ENCODE results near the gene FZD10.

Gene FZD10

GRCh38 chr12:130151846-130152245, 10.4 kb upstream of the FZD10 start:
- TF ChIP-seq CTCF (IDR thresholded peaks at IDR 0.05; ENCODE audit: unreplicated experiment in 3 of 3), result no peak
- H3K36me3 Mint-ChIP-seq (ENCODE audit: low read depth), result peaks cover 19% of the 10 kb centered on the region
- peaks cover 52% of the 10 kb centered on the region for H3K27me3 Mint-ChIP-seq (ENCODE audit: low read depth)
- H3K4me1 Mint-ChIP-seq, result peaks cover 5% of the 10 kb centered on the region
- no peak overlapping the region for H3K27ac Mint-ChIP-seq
- no peaks in the 10 kb centered on the region for H3K9me3 Mint-ChIP-seq
- H3K4me3 Mint-ChIP-seq, result no peak overlapping the region

- no peak for TF ChIP-seq CTCF (IDR thresholded peaks at IDR 0.05; ENCODE audit: unreplicated experiment in 3 of 3)
- Mint-ChIP-seq H3K27me3 (ENCODE audit: low read depth) (peaks cover 48% of the 10 kb centered on the region), H3K4me3 (no peak overlapping the region), H3K9me3 (no peaks in the 10 kb centered on the region), H3K4me1 (peaks cover 5% of the 10 kb centered on the region), H3K27ac (no peak overlapping the region), H3K36me3 (ENCODE audit: low read depth) (peaks cover 19% of the 10 kb centered on the region)
Observed at GRCh38 chr12:130152386-130152785, 9.9 kb upstream of the FZD10 start.

GRCh38 chr12:130153803-130154202, 8.5 kb upstream of the FZD10 start:
- H3K27ac Mint-ChIP-seq, result no peak overlapping the region
- H3K27me3 Mint-ChIP-seq (ENCODE audit: low read depth), result peaks cover 41% of the 10 kb centered on the region
- H3K36me3 Mint-ChIP-seq (ENCODE audit: low read depth), result peaks cover 19% of the 10 kb centered on the region
- H3K4me3 Mint-ChIP-seq, result no peak overlapping the region
- H3K4me1 Mint-ChIP-seq, result peaks cover 11% of the 10 kb centered on the region
- no peak for TF ChIP-seq CTCF (IDR thresholded peaks at IDR 0.05; ENCODE audit: unreplicated experiment in 3 of 3)
- no peaks in the 10 kb centered on the region for H3K9me3 Mint-ChIP-seq

- Mint-ChIP-seq H3K4me3 (no peak overlapping the region), H3K4me1 (peaks cover 11% of the 10 kb centered on the region), H3K27ac (no peak overlapping the region), H3K9me3 (no peaks in the 10 kb centered on the region), H3K36me3 (ENCODE audit: low read depth) (peaks cover 19% of the 10 kb centered on the region), H3K27me3 (ENCODE audit: low read depth) (peaks cover 38% of the 10 kb centered on the region)
- no peak for TF ChIP-seq CTCF (IDR thresholded peaks at IDR 0.05; ENCODE audit: unreplicated experiment in 3 of 3)
Observed at GRCh38 chr12:130154276-130155070, 7.8 kb upstream of the FZD10 start.

GRCh38 chr12:130155416-130156073, 6.7 kb upstream of the FZD10 start:
- H3K4me1 Mint-ChIP-seq, result peaks cover 11% of the 10 kb centered on the region
- TF ChIP-seq CTCF (IDR thresholded peaks at IDR 0.05; ENCODE audit: unreplicated experiment in 3 of 3), result no peak
- H3K9me3 Mint-ChIP-seq, result no peaks in the 10 kb centered on the region
- peaks cover 28% of the 10 kb centered on the region for H3K27me3 Mint-ChIP-seq (ENCODE audit: low read depth)
- no peak overlapping the region for H3K4me3 Mint-ChIP-seq
- H3K36me3 Mint-ChIP-seq (ENCODE audit: low read depth), result peaks cover 19% of the 10 kb centered on the region
- no peak overlapping the region for H3K27ac Mint-ChIP-seq

Measured in nephron (organoid).